Bone marrow (tissue), 2 donors: Measurements from ENCODE around the gene NCAN.
A peak's percentile ranks its signal among the peaks of the same experiment; 100 is the strongest.
"Not testable (repeated sequence)": the region's sequence is repeated elsewhere in the genome, so short reads cannot be mapped to it uniquely, and the experiment has no call there.

Source experiments
- DNase-seq, 2 donors: peaks; one replicate each; lab custom pipeline; 2025; lab: John Stamatoyannopoulos, UW

The NCAN gene

GRCh38 chr19:19193926-19194325, 17.8 kb upstream of the NCAN start:
- DNase-seq = no peak

GRCh38 chr19:19201697-19202630, 9.8 kb upstream of the NCAN start:
- DNase-seq = no peak

- DNase-seq = no peak
These were observed 9.1 kb upstream of the NCAN start for GRCh38 chr19:19202707-19203011.

- DNase-seq = peak; percentile 70 to 77
These were observed 8.5 kb upstream of the NCAN start, which contains the start of gene NR2C2AP for GRCh38 chr19:19203012-19203856. NR2C2AP (minus strand) TSS chr19:19203414; CDS start chr19:19203060, 354 bp downstream.

DNA sequence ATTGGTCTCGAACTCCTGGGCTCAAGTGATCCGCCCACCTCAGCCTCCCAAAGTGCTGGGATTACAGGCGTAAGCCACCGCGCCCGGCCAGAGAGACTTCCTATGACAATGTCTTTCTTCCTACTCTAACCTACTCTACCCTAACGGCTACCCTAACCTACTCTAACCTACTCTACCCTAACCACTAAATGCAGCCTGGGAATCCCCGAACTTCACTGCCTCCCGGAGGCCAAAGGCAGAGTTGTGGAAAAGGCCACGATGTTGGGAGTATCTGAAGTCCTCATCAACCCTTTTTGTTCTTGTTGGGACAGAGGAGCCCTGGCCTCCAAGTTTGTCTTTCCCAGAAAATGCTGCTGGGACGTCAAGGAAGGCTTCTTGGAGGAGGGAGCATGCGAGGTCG, 7.6 kb upstream of the NCAN start:
- no peak for DNase-seq

DNA sequence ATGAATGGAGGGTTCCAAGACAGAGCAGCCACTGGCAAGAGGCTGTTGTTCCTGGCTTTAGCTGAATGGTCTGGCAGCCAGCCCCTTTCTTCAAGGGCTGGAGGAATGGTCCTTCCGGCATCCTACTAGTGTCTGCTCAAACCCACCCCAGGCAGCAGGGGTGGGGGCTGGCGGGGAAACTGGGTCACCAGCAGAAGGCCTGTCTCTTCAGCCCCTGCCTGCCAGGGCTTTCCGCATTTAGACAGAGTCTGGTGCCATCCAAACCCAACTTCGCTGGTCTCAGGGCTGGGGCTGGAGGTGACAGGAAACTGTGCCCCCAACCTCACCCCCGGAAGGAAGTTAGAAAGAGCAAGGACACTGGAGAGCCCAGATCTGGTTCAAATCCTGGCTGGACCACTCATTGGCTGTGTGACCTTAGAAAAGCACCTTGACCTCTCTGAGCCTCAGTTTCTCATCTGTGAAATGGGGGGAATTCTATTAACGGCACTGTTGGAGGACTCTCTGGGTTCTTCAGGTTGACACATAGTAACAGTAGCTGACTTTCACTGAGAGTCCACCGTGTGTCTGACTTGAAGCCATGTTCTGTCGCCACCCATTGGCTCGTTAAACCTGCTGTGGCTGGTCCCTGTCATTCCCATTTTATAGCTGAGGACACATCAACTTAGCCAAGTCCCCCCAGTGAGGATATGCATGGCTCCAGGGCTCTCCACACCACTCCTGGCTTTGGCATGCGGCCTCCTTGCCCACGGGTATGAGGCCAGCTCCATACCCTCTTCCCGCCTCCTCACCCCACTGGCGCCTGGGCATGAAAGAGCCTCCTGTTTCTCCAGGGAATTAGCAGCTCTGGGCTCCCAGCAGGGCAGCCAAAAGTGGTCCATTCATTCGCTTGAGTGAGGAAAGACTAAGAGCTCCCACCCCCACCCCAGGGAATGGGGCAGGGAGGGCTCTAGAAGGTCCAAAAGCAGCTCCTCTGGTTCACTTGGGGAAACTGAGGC, 6.0 kb upstream of the NCAN start:
- DNase-seq = no peak

DNA sequence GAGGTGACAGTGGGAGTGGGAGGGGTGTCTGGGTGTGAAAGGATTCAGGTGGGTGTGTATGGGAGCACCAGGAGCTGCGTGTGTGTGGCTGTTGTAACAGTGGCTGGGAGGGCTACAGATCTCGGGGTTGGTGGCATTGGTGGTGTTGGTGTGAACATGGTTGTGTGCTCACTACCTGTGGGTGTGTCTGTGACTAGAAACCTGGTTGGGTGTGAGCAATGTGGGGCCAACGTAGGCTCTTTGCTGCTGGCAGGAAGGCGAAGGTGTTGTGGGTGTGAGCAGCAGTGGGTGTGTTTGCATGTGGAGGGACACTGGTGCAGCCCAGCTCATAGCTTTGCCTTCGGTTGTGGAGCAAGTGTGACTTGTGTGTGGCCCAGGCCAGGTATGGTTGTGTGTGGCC, 4.8 kb upstream of the NCAN start:
- DNase-seq = no peak

GRCh38 chr19:19207637-19208572, 3.9 kb upstream of the NCAN start:
- DNase-seq = no peak

- no peak for DNase-seq
These were observed 2.4 kb upstream of the NCAN start for GRCh38 chr19:19209372-19209771.

DNA sequence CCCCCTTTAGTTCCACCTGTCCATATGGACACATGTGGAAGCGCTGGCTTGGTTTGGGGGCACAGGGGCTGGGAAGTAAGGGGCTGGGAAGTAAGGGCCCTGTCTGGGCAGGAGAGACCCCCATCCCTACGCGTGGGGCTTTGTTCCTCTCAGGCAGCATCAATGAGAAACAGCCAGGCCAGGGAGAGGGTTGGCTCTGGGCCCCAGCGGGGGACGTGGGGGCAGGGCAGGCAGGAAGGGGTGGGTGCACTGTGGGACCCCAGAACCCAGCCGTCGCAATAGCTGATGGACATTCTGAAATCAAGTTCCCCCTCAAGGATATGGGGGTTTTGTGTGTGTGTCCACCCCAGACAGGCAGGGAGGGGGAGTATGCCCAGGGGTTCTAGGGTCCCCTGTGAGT, 1.2 kb downstream of the NCAN start:
- no peak for DNase-seq

DNA sequence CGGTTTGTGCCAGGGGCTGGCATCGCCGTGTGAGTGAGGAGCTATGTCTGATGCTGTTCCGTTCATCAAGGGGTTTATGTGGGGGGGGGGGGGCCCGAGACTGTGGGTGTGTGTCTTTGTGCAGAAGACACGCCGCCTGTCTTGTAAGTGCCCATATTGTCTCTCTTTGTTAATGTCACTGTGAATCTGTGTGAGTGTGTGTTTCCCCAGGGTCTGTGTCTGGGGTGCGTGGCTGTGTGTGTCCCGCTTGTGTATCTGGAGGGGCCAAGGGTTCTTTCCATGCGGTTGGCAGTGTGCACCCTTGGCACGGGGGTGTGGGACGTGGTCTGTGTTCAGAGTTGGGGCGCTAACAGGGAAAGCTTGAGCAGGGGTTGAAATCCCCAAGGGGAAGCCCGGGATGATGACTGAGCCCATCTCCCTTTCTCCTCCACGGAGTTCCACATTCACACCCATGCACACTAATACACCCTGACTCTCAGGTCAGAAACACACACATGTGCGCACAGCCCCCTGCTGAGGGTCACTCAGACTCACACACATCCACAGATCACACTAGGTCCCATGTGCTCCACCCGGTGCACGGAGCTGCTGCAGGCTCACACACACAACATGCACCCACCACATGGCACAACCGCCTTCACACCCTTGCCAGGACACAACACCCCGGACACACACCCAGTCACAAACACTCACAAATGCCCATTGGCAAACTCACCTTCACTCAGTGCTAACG, 1.8 kb downstream of the NCAN start:
- no peak for DNase-seq

- no peak for DNase-seq
These were observed 2.4 kb downstream of the NCAN start for GRCh38 chr19:19214159-19214490.

DNA sequence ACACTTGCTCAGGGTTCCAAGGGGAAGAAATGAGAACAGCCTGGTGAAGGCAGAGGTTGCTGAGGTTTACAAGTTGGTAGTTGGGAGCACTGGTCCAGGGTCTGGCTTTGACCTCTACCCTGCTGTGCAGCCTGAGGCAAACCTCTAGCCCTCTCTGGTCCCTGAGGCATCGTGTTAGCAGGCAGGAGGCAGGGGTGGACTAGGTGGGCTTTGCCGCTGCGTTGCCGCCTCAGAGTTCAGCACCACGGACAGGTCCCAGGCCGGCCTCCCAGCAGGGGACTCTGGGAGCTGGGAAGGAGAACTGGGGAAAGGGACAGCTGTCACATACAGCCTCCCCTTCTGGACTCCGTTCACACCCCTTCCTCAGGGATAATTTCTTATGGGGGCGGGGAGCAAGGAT, 3.1 kb downstream of the NCAN start:
- no peak for DNase-seq

DNA sequence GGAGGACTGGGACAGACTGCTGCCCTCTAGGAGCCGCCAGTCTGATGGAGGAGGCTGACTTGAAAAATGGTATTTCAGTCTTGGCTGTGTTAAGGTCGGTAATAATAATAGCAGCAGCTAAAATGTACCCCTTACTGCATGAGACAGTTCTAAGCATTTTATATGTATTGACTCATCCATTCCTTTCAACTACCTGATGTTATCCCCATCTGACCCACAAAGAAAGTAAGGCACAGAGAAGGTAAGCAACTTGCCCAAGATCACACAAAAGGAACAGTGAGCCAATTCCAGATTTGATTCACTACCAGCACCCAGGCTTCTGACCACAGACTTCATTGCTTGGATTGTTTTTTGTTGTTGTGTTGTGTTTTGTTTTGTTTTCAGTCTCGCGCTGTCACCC, 4.0 kb downstream of the NCAN start:
- no peak for DNase-seq

GRCh38 chr19:19217099-19217498, 5.3 kb downstream of the NCAN start:
- no peak for DNase-seq

- no peak for DNase-seq
These were observed 7.2 kb downstream of the NCAN start for GRCh38 chr19:19218911-19219310.

DNA sequence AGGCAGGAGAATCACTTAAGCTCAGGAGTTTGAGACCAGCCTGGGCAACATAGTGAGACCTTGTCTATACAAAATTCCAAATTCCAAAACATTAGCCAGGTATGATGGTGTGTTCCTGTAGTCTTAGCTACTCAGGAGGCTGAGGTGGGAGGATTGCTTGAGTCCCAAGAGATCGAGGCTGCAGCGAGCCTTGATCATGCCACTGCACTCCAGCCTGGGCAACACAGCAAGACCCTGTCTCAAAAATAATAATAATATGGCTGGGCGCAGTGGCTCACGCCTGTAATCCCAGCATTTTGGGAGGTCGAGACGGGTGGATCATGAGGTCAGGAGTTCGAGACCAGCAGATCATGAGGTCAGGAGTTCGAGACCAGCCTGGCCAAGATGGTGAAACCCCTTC, 9.2 kb downstream of the NCAN start:
- not testable (repeated sequence) for DNase-seq

GRCh38 chr19:19223060-19223459, 11.3 kb downstream of the NCAN start:
- no peak for DNase-seq

GRCh38 chr19:19223636-19224035, 11.9 kb downstream of the NCAN start:
- DNase-seq = no peak

DNA sequence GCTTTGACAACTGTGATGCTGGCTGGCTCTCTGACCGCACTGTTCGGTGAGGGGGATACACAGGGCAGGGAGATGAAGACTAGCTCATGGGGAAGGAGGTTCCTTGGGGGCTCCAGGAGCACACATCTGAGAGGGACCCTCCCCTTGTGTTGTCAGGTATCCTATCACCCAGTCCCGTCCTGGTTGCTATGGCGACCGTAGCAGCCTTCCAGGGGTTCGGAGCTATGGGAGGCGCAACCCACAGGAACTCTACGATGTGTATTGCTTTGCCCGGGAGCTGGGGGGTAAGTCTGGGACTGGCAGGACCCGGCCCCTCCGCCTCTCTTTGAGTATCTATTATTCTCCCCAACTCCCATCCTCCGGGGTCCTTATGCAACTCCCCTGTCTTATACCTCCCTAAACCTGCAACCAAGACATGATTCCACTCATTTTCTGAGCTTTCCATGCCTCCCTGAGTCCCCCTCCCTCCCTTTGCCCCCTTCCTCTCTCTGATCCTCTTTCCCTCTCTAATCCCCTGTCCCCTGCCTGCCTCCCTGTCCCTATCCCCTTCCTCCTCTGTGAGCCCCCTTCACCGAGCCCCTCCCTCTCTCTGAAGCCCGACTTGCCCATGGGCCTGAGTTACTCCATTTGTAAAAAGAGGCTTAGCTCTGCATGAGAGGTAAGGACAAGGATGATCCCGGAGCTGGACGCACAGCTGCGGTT, 12.5 kb downstream of the NCAN start:
- no peak for DNase-seq
